ENCODE results near the gene BNIP3.

Gene BNIP3

GRCh38 chr10:132009575-132009974 lies 27.9 kb upstream of the BNIP3 start:
- DNase-seq (ENCODE audit: low spot score in 2 of 2) (no peak), ATAC-seq (no peak)
- Mint-ChIP-seq H3K4me3 (no peak overlapping the region), H3K4me1 (no peaks in the 10 kb centered on the region), H3K9me3 (no peaks in the 10 kb centered on the region), H3K27ac (no peak overlapping the region), H3K36me3 (no peaks in the 10 kb centered on the region)

- Mint-ChIP-seq H3K4me3 (no peak overlapping the region), H3K36me3 (no peaks in the 10 kb centered on the region), H3K27ac (no peak overlapping the region), H3K4me1 (no peaks in the 10 kb centered on the region), H3K9me3 (no peaks in the 10 kb centered on the region)
- ATAC-seq: no peak
- DNase-seq (ENCODE audit: low spot score in 2 of 2): no peak
Observed at GRCh38 chr10:132007681-132008080, 26.0 kb upstream of the BNIP3 start.

GRCh38 chr10:132006966-132007365 lies 25.2 kb upstream of the BNIP3 start:
- no peak for ATAC-seq
- no peaks in the 10 kb centered on the region for H3K9me3 Mint-ChIP-seq
- H3K27ac Mint-ChIP-seq: no peak overlapping the region
- H3K4me3 Mint-ChIP-seq: no peak overlapping the region
- no peaks in the 10 kb centered on the region for H3K36me3 Mint-ChIP-seq
- peaks cover 4% of the 10 kb centered on the region for H3K4me1 Mint-ChIP-seq
- no peak for DNase-seq (ENCODE audit: low spot score in 2 of 2)

GRCh38 chr10:132005147-132005546 lies 23.4 kb upstream of the BNIP3 start:
- Mint-ChIP-seq H3K36me3 (no peaks in the 10 kb centered on the region), H3K27ac (no peak overlapping the region), H3K9me3 (no peaks in the 10 kb centered on the region), H3K4me1 (peaks cover 6% of the 10 kb centered on the region), H3K4me3 (no peak overlapping the region)
- DNase-seq (ENCODE audit: low spot score in 2 of 2) (no peak), ATAC-seq (no peak)

- peaks cover 6% of the 10 kb centered on the region for H3K4me1 Mint-ChIP-seq
- no peaks in the 10 kb centered on the region for H3K9me3 Mint-ChIP-seq
- H3K36me3 Mint-ChIP-seq: no peaks in the 10 kb centered on the region
- no peak for DNase-seq (ENCODE audit: low spot score in 2 of 2)
- no peak for ATAC-seq
- H3K27ac Mint-ChIP-seq: no peak overlapping the region
- H3K4me3 Mint-ChIP-seq: no peak overlapping the region
Observed at GRCh38 chr10:132004052-132004451, 22.3 kb upstream of the BNIP3 start.

GRCh38 chr10:132003282-132003924 lies 21.7 kb upstream of the BNIP3 start:
- H3K27ac Mint-ChIP-seq: no peak overlapping the region
- ATAC-seq (no peak), DNase-seq (ENCODE audit: low spot score in 2 of 2) (no peak)
- no peak overlapping the region for H3K4me3 Mint-ChIP-seq
- no peaks in the 10 kb centered on the region for H3K9me3 Mint-ChIP-seq
- peaks cover 6% of the 10 kb centered on the region for H3K4me1 Mint-ChIP-seq
- H3K36me3 Mint-ChIP-seq: no peaks in the 10 kb centered on the region

GRCh38 chr10:132002004-132002403 lies 20.3 kb upstream of the BNIP3 start:
- Mint-ChIP-seq H3K27ac (no peak overlapping the region), H3K4me1 (peaks cover 6% of the 10 kb centered on the region), H3K36me3 (no peaks in the 10 kb centered on the region), H3K9me3 (no peaks in the 10 kb centered on the region), H3K4me3 (no peak overlapping the region)
- ATAC-seq (no peak), DNase-seq (ENCODE audit: low spot score in 2 of 2) (no peak)

- no peaks in the 10 kb centered on the region for H3K36me3 Mint-ChIP-seq
- ATAC-seq (peak; percentile 68), DNase-seq (ENCODE audit: low spot score in 2 of 2) (no peak)
- H3K4me1 Mint-ChIP-seq: peaks cover 6% of the 10 kb centered on the region
- H3K27ac Mint-ChIP-seq: no peak overlapping the region
- H3K9me3 Mint-ChIP-seq: no peaks in the 10 kb centered on the region
- H3K4me3 Mint-ChIP-seq: no peak overlapping the region
Observed at GRCh38 chr10:132001238-132001972, 19.7 kb upstream of the BNIP3 start.

GRCh38 chr10:131998845-131999681 lies 17.3 kb upstream of the BNIP3 start:
- H3K9me3 Mint-ChIP-seq: no peaks in the 10 kb centered on the region
- H3K36me3 Mint-ChIP-seq: no peaks in the 10 kb centered on the region
- no peak for DNase-seq (ENCODE audit: low spot score in 2 of 2)
- peaks cover 6% of the 10 kb centered on the region for H3K4me1 Mint-ChIP-seq
- H3K4me3 Mint-ChIP-seq: no peak overlapping the region
- no peak overlapping the region for H3K27ac Mint-ChIP-seq
- ATAC-seq: no peak

GRCh38 chr10:131998050-131998844 lies 16.5 kb upstream of the BNIP3 start:
- ATAC-seq (no peak), DNase-seq (ENCODE audit: low spot score in 2 of 2) (no peak)
- Mint-ChIP-seq H3K27ac (peak overlapping the region; percentile 35), H3K9me3 (no peaks in the 10 kb centered on the region), H3K4me1 (peaks cover 6% of the 10 kb centered on the region), H3K36me3 (no peaks in the 10 kb centered on the region), H3K4me3 (no peak overlapping the region)

GRCh38 chr10:131997366-131998049 lies 15.8 kb upstream of the BNIP3 start:
- H3K4me1 Mint-ChIP-seq: peaks cover 6% of the 10 kb centered on the region
- H3K36me3 Mint-ChIP-seq: no peaks in the 10 kb centered on the region
- no peaks in the 10 kb centered on the region for H3K9me3 Mint-ChIP-seq
- H3K27ac Mint-ChIP-seq: peak overlapping the region; percentile 35
- ATAC-seq (no peak), DNase-seq (ENCODE audit: low spot score in 2 of 2) (no peak)
- no peak overlapping the region for H3K4me3 Mint-ChIP-seq

- DNase-seq (ENCODE audit: low spot score in 2 of 2): no peak
- Mint-ChIP-seq H3K4me3 (no peak overlapping the region), H3K36me3 (no peaks in the 10 kb centered on the region), H3K27ac (peak overlapping the region; percentile 24), H3K9me3 (no peaks in the 10 kb centered on the region), H3K4me1 (no peaks in the 10 kb centered on the region)
- ATAC-seq: no peak
Observed at GRCh38 chr10:131996466-131997365, 15.0 kb upstream of the BNIP3 start.

- H3K4me1 Mint-ChIP-seq: no peaks in the 10 kb centered on the region
- no peak for ATAC-seq
Observed at GRCh38 chr10:131994435-131994834, 12.7 kb upstream of the BNIP3 start.

GRCh38 chr10:131993275-131993674 lies 11.6 kb upstream of the BNIP3 start:
- Mint-ChIP-seq H3K36me3 (no peaks in the 10 kb centered on the region), H3K4me1 (no peaks in the 10 kb centered on the region), H3K4me3 (no peak overlapping the region), H3K9me3 (no peaks in the 10 kb centered on the region), H3K27ac (no peak overlapping the region)
- ATAC-seq: no peak
- no peak for DNase-seq (ENCODE audit: low spot score in 2 of 2)

More at GRCh38 chr10:131994435-131994834, 12.7 kb upstream of the BNIP3 start:
- Mint-ChIP-seq H3K36me3 (no peaks in the 10 kb centered on the region), H3K27ac (no peak overlapping the region), H3K4me3 (no peak overlapping the region), H3K9me3 (no peaks in the 10 kb centered on the region)
- DNase-seq (ENCODE audit: low spot score in 2 of 2): no peak
